ENCODE data around the gene LEAP2. TPM values are rescaled to one million over a fixed set of nuclear protein-coding genes. Genes with fewer than 3 reads are reported as not detected.

The LEAP2 gene
- total and polyA plus RNA-seq, 2 donors (not counting 1 experiment from before 2014, with no cell fraction given): 0.33 to 0.50 TPM

- peaks cover 5% of the 10 kb centered on the region for H3K4me1 ChIP-seq (ENCODE audit: control insufficient read depth, extremely low read depth, insufficient read depth, low read length)
- H3K9ac ChIP-seq (ENCODE audit: insufficient read depth, low read length): no peak overlapping the region
- no peaks in the 10 kb centered on the region for H3K79me2 ChIP-seq (ENCODE audit: control insufficient read depth, insufficient read depth, low read length)
- no peak overlapping the region for H2AFZ ChIP-seq (ENCODE audit: low read length)
- H3K4me3 ChIP-seq (replicated peaks in 1 of 4; ENCODE audit: control extremely low read depth in 1 of 4, insufficient read depth in 1 of 4, low read depth in 3 of 4, low read length in 4 of 4): no peak overlapping the region
- no peaks in the 10 kb centered on the region for H4K20me1 ChIP-seq (ENCODE audit: control insufficient read depth, extremely low read depth, insufficient read depth, low read length)
- no peaks in the 10 kb centered on the region for H3K9me3 ChIP-seq (ENCODE audit: control insufficient read depth, insufficient read depth, low read depth, low read length)
- H3K27ac ChIP-seq (ENCODE audit: insufficient read depth, low read length): no peak overlapping the region
- H3K4me2 ChIP-seq (ENCODE audit: extremely low read depth, insufficient read depth, low read length): no peak overlapping the region
- H3K36me3 ChIP-seq (ENCODE audit: control insufficient read depth, insufficient read depth, low read length): peaks cover 10% of the 10 kb centered on the region
- no peak for TF ChIP-seq EZH2 (IDR thresholded peaks at IDR 0.05; ENCODE audit: low read length, missing control alignments)
- TF ChIP-seq CTCF (conservative IDR thresholded peaks at IDR 0.05 in 1 of 2, IDR thresholded peaks at IDR 0.05 in 1 of 2; ENCODE audit: low read depth in 1 of 2, low read length in 2 of 2): no peak
- DNase-seq (ENCODE audit: low read depth in 2 of 2): no peak
- H3K27me3 ChIP-seq (ENCODE audit: control insufficient read depth, insufficient read depth, low read length): no peaks in the 10 kb centered on the region
Observed at GRCh38 chr5:132873930-132874271, 433 bp downstream of the LEAP2 start.

- peaks cover 13% of the 10 kb centered on the region for H3K36me3 ChIP-seq (ENCODE audit: control insufficient read depth, insufficient read depth, low read length)
- H3K27ac ChIP-seq (ENCODE audit: insufficient read depth, low read length): no peak overlapping the region
Observed at GRCh38 chr5:132876020-132876759, 2.7 kb downstream of the LEAP2 start.

GRCh38 chr5:132877466-132877865, 4.0 kb downstream of the LEAP2 start:
- no peak for TF ChIP-seq CTCF (conservative IDR thresholded peaks at IDR 0.05 in 1 of 2, IDR thresholded peaks at IDR 0.05 in 1 of 2; ENCODE audit: low read depth in 1 of 2, low read length in 2 of 2)
- TF ChIP-seq EZH2 (IDR thresholded peaks at IDR 0.05; ENCODE audit: low read length, missing control alignments): no peak
- Histone ChIP-seq H3K27ac (ENCODE audit: insufficient read depth, low read length) (no peak overlapping the region), H3K4me3 (replicated peaks in 1 of 4; ENCODE audit: control extremely low read depth in 1 of 4, insufficient read depth in 1 of 4, low read depth in 3 of 4, low read length in 4 of 4) (no peak overlapping the region), H3K79me2 (ENCODE audit: control insufficient read depth, insufficient read depth, low read length) (no peaks in the 10 kb centered on the region), H4K20me1 (ENCODE audit: control insufficient read depth, extremely low read depth, insufficient read depth, low read length) (no peaks in the 10 kb centered on the region), H3K36me3 (ENCODE audit: control insufficient read depth, insufficient read depth, low read length) (peaks cover 13% of the 10 kb centered on the region), H3K9ac (ENCODE audit: insufficient read depth, low read length) (no peak overlapping the region), H3K4me2 (ENCODE audit: extremely low read depth, insufficient read depth, low read length) (no peak overlapping the region), H3K9me3 (ENCODE audit: control insufficient read depth, insufficient read depth, low read depth, low read length) (no peaks in the 10 kb centered on the region), H3K27me3 (ENCODE audit: control insufficient read depth, insufficient read depth, low read length) (no peaks in the 10 kb centered on the region), H3K4me1 (ENCODE audit: control insufficient read depth, extremely low read depth, insufficient read depth, low read length) (peaks cover 5% of the 10 kb centered on the region), H2AFZ (ENCODE audit: low read length) (no peak overlapping the region)
- DNase-seq (ENCODE audit: low read depth in 2 of 2): no peak

More at GRCh38 chr5:132876020-132876759, 2.7 kb downstream of the LEAP2 start:
- H3K9me3 ChIP-seq (ENCODE audit: control insufficient read depth, insufficient read depth, low read depth, low read length): no peaks in the 10 kb centered on the region
- H3K4me3 ChIP-seq (replicated peaks in 1 of 4; ENCODE audit: control extremely low read depth in 1 of 4, insufficient read depth in 1 of 4, low read depth in 3 of 4, low read length in 4 of 4): no peak overlapping the region
- no peak overlapping the region for H3K4me2 ChIP-seq (ENCODE audit: extremely low read depth, insufficient read depth, low read length)
- no peaks in the 10 kb centered on the region for H3K79me2 ChIP-seq (ENCODE audit: control insufficient read depth, insufficient read depth, low read length)
- DNase-seq (ENCODE audit: low read depth in 2 of 2): peak in 1 of 2 donors; percentile 72
- peaks cover 5% of the 10 kb centered on the region for H3K4me1 ChIP-seq (ENCODE audit: control insufficient read depth, extremely low read depth, insufficient read depth, low read length)
- H3K9ac ChIP-seq (ENCODE audit: insufficient read depth, low read length): no peak overlapping the region
- H3K27me3 ChIP-seq (ENCODE audit: control insufficient read depth, insufficient read depth, low read length): no peaks in the 10 kb centered on the region
- no peaks in the 10 kb centered on the region for H4K20me1 ChIP-seq (ENCODE audit: control insufficient read depth, extremely low read depth, insufficient read depth, low read length)
- H2AFZ ChIP-seq (ENCODE audit: low read length): no peak overlapping the region
- no peak for TF ChIP-seq EZH2 (IDR thresholded peaks at IDR 0.05; ENCODE audit: low read length, missing control alignments)
- TF ChIP-seq CTCF (conservative IDR thresholded peaks at IDR 0.05 in 1 of 2, IDR thresholded peaks at IDR 0.05 in 1 of 2; ENCODE audit: low read depth in 1 of 2, low read length in 2 of 2): no peak
